ENCODE results near the gene ZNF519.
"Not testable (repeated sequence)": the region's sequence is repeated elsewhere in the genome, so short reads cannot be mapped to it uniquely, and the experiment has no call there.

GRCh38 chr18:14162915-14163314 is 30.7 kb upstream of the ZNF519 start:
- not testable (repeated sequence) for TF ChIP-seq CTCF (IDR thresholded peaks at IDR 0.05; ENCODE audit: low read length); EZH2 (optimal IDR thresholded peaks at IDR 0.05; ENCODE audit: low read depth, low read length)
